ENCODE measurements around the gene CRELD2. TPM values are rescaled to one million over a fixed set of nuclear protein-coding genes. Genes with fewer than 3 reads are reported as not detected.

CRELD2 gene
- total RNA-seq, 1 experiment from 2014 or later, result 23.4 TPM

GRCh38 chr22:49955581-49956417 lies 37.4 kb downstream of the CRELD2 start:
- DNase-seq (ENCODE audit: extremely low read depth, low read depth), result no peak

- no peak for DNase-seq (ENCODE audit: extremely low read depth, low read depth)
Observed at GRCh38 chr22:49956418-49956770, 38.0 kb downstream of the CRELD2 start.

- no peak for DNase-seq (ENCODE audit: extremely low read depth, low read depth)
Observed at GRCh38 chr22:49956914-49957825, 38.7 kb downstream of the CRELD2 start.

- DNase-seq (ENCODE audit: extremely low read depth, low read depth), result no peak
Observed at GRCh38 chr22:49957826-49958365, 39.5 kb downstream of the CRELD2 start.

- no peak for DNase-seq (ENCODE audit: extremely low read depth, low read depth)
Observed at GRCh38 chr22:49958366-49958921, 40.0 kb downstream of the CRELD2 start.

- no peak for DNase-seq (ENCODE audit: extremely low read depth, low read depth)
Observed at GRCh38 chr22:49958931-49959781, 40.7 kb downstream of the CRELD2 start.

- DNase-seq (ENCODE audit: extremely low read depth, low read depth), result no peak
Observed at GRCh38 chr22:49959782-49960158, 41.3 kb downstream of the CRELD2 start.

GRCh38 chr22:49960159-49961004 lies 41.9 kb downstream of the CRELD2 start, which contains the start of gene PIM3:
Gene PIM3 (plus strand): TSS chr22:49960772. CDS start chr22:49960948, 176 bp downstream.
- peak; percentile 91 for DNase-seq (ENCODE audit: extremely low read depth, low read depth)

GRCh38 chr22:49961005-49961600 lies 42.7 kb downstream of the CRELD2 start:
- DNase-seq (ENCODE audit: extremely low read depth, low read depth), result no peak

- no peak for DNase-seq (ENCODE audit: extremely low read depth, low read depth)
Observed at GRCh38 chr22:49961601-49962011, 43.2 kb downstream of the CRELD2 start.

GRCh38 chr22:49962012-49962750 lies 43.7 kb downstream of the CRELD2 start:
- DNase-seq (ENCODE audit: extremely low read depth, low read depth), result peak; percentile 61

- no peak for DNase-seq (ENCODE audit: extremely low read depth, low read depth)
Observed at GRCh38 chr22:49962751-49963646, 44.6 kb downstream of the CRELD2 start.

GRCh38 chr22:49963647-49964026 lies 45.2 kb downstream of the CRELD2 start:
- no peak for DNase-seq (ENCODE audit: extremely low read depth, low read depth)

- DNase-seq (ENCODE audit: extremely low read depth, low read depth), result no peak
Observed at GRCh38 chr22:49964136-49965090, 46.0 kb downstream of the CRELD2 start.

- DNase-seq (ENCODE audit: extremely low read depth, low read depth), result no peak
Observed at GRCh38 chr22:49965091-49966040, 46.9 kb downstream of the CRELD2 start.

Data from NCI-H460 (cell line).